ENCODE measurements around the gene NUDT17.
A peak's percentile ranks its signal among the peaks of the same experiment; 100 is the strongest.
"Not testable (repeated sequence)": the region's sequence is repeated elsewhere in the genome, so short reads cannot be mapped to it uniquely, and the experiment has no call there.

The NUDT17 gene

GRCh38 chr1:145845514-145846161 is at the start of gene NUDT17:
Gene NUDT17 (plus strand): TSS chr1:145845630. CDS start chr1:145845641, 11 bp downstream.
- DNase-seq, result peak; percentile 65

- no peak for DNase-seq
These were observed 48.7 kb upstream of the NUDT17 start for GRCh38 chr1:145796753-145797152.

- no peak for DNase-seq
These were observed 45.6 kb upstream of the NUDT17 start for GRCh38 chr1:145799806-145800205.

GRCh38 chr1:145804235-145805045 is 41.0 kb upstream of the NUDT17 start:
- no peak for DNase-seq

- no peak for DNase-seq
These were observed 40.4 kb upstream of the NUDT17 start for GRCh38 chr1:145805057-145805456.

- DNase-seq, result no peak
These were observed 39.0 kb upstream of the NUDT17 start for GRCh38 chr1:145806408-145806807.

GRCh38 chr1:145806844-145807243 is 38.6 kb upstream of the NUDT17 start:
- DNase-seq, result no peak

- DNase-seq, result not testable (repeated sequence)
These were observed 32.2 kb upstream of the NUDT17 start for GRCh38 chr1:145812977-145813810.

GRCh38 chr1:145818095-145818494 is 27.3 kb upstream of the NUDT17 start:
- not testable (repeated sequence) for DNase-seq

- not testable (repeated sequence) for DNase-seq
These were observed 22.6 kb upstream of the NUDT17 start for GRCh38 chr1:145822779-145823331.

GRCh38 chr1:145823565-145824498 is 21.6 kb upstream of the NUDT17 start, which contains the start of the genes POLR3C and RNF115:
Gene POLR3C (plus strand): TSS chr1:145824200. CDS start chr1:145825777, 1,577 bp downstream.
Gene RNF115 (minus strand): TSS chr1:145824095. CDS start chr1:145823873, 222 bp downstream.
- peak; percentile 85 for DNase-seq

- DNase-seq, result no peak
These were observed 21.0 kb upstream of the NUDT17 start for GRCh38 chr1:145824499-145824842.

GRCh38 chr1:145826030-145826429 is 19.4 kb upstream of the NUDT17 start:
- DNase-seq, result peak; percentile 19

GRCh38 chr1:145827966-145828365 is 17.5 kb upstream of the NUDT17 start:
- peak; percentile 34 for DNase-seq

GRCh38 chr1:145828367-145829026 is 16.9 kb upstream of the NUDT17 start:
- DNase-seq, result peak; percentile 72

- DNase-seq, result not testable (repeated sequence)
These were observed 14.6 kb upstream of the NUDT17 start for GRCh38 chr1:145830810-145831209.

- DNase-seq, result peak; percentile 40
These were observed 7.8 kb upstream of the NUDT17 start for GRCh38 chr1:145837656-145838055.

- DNase-seq, result no peak
These were observed 2.4 kb upstream of the NUDT17 start for GRCh38 chr1:145843031-145843430.

GRCh38 chr1:145845144-145845513 is 301 bp upstream of the NUDT17 start:
- DNase-seq, result peak; percentile 72

GRCh38 chr1:145846201-145846612 is 777 bp downstream of the NUDT17 start:
- peak; percentile 42 for DNase-seq

GRCh38 chr1:145847827-145848226 is 2.4 kb downstream of the NUDT17 start:
- DNase-seq, result no peak

All from inflammatory macrophage treated with lipopolysaccharide for 4 hours (primary cell).